ENCODE results near the gene TAF3. TPM values are rescaled to one million over a fixed set of nuclear protein-coding genes. Genes with fewer than 3 reads are reported as not detected.

Gene TAF3
- total RNA-seq, 1 donor from 2014 or later = 4.6 TPM

- no peak for DNase-seq (ENCODE audit: low spot score)
- Mint-ChIP-seq H3K36me3 (peaks cover 3% of the 10 kb centered on the region), H3K4me3 (no peak overlapping the region), H3K27ac (no peak overlapping the region), H3K4me1 (peaks cover 3% of the 10 kb centered on the region), H3K27me3 (ENCODE audit: insufficient read depth, low read depth) (no peaks in the 10 kb centered on the region), H3K9me3 (no peaks in the 10 kb centered on the region)
- no peaks in the 10 kb centered on the region for H3K79me2 ChIP-seq (ENCODE audit: low read depth)
- H3K9ac ChIP-seq = no peak overlapping the region
- no peaks in the 10 kb centered on the region for H3K36me3 ChIP-seq
- H3K27me3 ChIP-seq = no peaks in the 10 kb centered on the region
- H3K4me2 ChIP-seq = no peak overlapping the region
- no peaks in the 10 kb centered on the region for H4K20me1 ChIP-seq (ENCODE audit: low read depth)
- no peaks in the 10 kb centered on the region for H3K9me3 ChIP-seq (ENCODE audit: low read depth)
- TF ChIP-seq EZH2phosphoT487 (IDR thresholded peaks at IDR 0.05) (no peak), EZH2 (IDR thresholded peaks at IDR 0.05) (no peak)
- TF ChIP-seq, protein P1, sequence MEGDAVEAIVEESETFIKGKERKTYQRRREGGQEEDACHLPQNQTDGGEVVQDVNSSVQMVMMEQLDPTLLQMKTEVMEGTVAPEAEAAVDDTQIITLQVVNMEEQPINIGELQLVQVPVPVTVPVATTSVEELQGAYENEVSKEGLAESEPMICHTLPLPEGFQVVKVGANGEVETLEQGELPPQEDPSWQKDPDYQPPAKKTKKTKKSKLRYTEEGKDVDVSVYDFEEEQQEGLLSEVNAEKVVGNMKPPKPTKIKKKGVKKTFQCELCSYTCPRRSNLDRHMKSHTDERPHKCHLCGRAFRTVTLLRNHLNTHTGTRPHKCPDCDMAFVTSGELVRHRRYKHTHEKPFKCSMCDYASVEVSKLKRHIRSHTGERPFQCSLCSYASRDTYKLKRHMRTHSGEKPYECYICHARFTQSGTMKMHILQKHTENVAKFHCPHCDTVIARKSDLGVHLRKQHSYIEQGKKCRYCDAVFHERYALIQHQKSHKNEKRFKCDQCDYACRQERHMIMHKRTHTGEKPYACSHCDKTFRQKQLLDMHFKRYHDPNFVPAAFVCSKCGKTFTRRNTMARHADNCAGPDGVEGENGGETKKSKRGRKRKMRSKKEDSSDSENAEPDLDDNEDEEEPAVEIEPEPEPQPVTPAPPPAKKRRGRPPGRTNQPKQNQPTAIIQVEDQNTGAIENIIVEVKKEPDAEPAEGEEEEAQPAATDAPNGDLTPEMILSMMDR (IDR thresholded peaks at IDR 0.05) = no peak
- H3F3A ChIP-seq (ENCODE audit: low read depth) = no peaks in the 10 kb centered on the region
- H3K27ac ChIP-seq = no peak overlapping the region
- no peak overlapping the region for H2AFZ ChIP-seq (replicated peaks)
- no peak overlapping the region for H3K4me3 ChIP-seq
- no peaks in the 10 kb centered on the region for H3K4me1 ChIP-seq
Measured at GRCh38 chr10:7998831-7999230, 180.5 kb downstream of the TAF3 start.

GRCh38 chr10:8004469-8005000, 186.2 kb downstream of the TAF3 start:
- Histone ChIP-seq H3K27me3 (no peaks in the 10 kb centered on the region), H3K36me3 (peaks cover 3% of the 10 kb centered on the region), H3F3A (ENCODE audit: low read depth) (no peaks in the 10 kb centered on the region), H4K20me1 (ENCODE audit: low read depth) (no peaks in the 10 kb centered on the region), H3K79me2 (ENCODE audit: low read depth) (no peaks in the 10 kb centered on the region), H3K4me3 (no peak overlapping the region), H3K9me3 (ENCODE audit: low read depth) (no peaks in the 10 kb centered on the region), H3K9ac (no peak overlapping the region), H3K4me1 (no peaks in the 10 kb centered on the region), H2AFZ (replicated peaks) (no peak overlapping the region), H3K4me2 (no peak overlapping the region), H3K27ac (no peak overlapping the region)
- DNase-seq (ENCODE audit: low spot score) = no peak
- Mint-ChIP-seq H3K27ac (no peak overlapping the region), H3K9me3 (peaks cover 11% of the 10 kb centered on the region), H3K4me3 (no peak overlapping the region), H3K4me1 (no peaks in the 10 kb centered on the region), H3K36me3 (peaks cover 4% of the 10 kb centered on the region), H3K27me3 (ENCODE audit: insufficient read depth, low read depth) (no peaks in the 10 kb centered on the region)
- TF ChIP-seq EZH2phosphoT487 (IDR thresholded peaks at IDR 0.05) (no peak), EZH2 (IDR thresholded peaks at IDR 0.05) (no peak)
- TF ChIP-seq, protein P1 (IDR thresholded peaks at IDR 0.05) = no peak

DNA sequence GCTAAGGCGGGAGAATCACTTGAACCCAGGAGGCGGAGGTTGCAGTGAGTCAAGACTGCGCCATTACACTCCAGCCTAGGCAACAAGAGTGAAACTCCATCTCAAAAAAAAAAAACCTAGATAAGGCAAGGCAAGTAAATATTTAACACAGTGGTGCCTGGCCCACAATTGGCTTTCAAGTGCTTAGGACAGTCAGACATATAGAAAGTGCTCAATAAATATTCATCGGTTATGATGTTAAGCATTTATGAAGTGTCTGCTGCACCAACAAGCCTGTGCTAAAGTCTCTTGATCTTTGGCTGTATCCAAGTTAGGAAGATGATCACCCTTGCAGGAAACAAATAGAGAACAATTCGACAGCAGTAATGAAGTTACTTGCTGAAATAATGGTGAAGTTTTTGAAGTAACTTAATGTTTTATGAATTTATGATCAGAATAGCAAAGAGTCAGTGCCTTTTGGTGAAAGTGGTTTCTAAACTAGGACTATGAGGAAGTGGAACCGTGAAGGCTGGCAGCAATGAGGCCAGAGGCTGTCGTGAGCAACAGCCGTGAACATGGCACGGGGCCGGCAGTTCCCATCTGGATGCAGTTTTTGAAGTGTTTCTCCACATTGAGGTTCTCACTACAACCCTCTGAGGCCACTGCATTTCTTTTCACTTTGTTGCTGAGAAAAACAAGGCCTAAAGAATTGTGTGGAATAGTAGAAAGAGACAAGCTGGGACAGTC, 188.1 kb downstream of the TAF3 start:
- Histone ChIP-seq H3K27me3 (no peaks in the 10 kb centered on the region), H2AFZ (replicated peaks) (no peak overlapping the region), H3F3A (ENCODE audit: low read depth) (no peaks in the 10 kb centered on the region), H3K79me2 (ENCODE audit: low read depth) (no peaks in the 10 kb centered on the region), H3K36me3 (peaks cover 3% of the 10 kb centered on the region), H3K4me2 (no peak overlapping the region), H4K20me1 (ENCODE audit: low read depth) (no peaks in the 10 kb centered on the region), H3K9me3 (ENCODE audit: low read depth) (no peaks in the 10 kb centered on the region), H3K9ac (no peak overlapping the region), H3K4me3 (no peak overlapping the region), H3K27ac (no peak overlapping the region), H3K4me1 (no peaks in the 10 kb centered on the region)
- Mint-ChIP-seq H3K27me3 (ENCODE audit: insufficient read depth, low read depth) (no peaks in the 10 kb centered on the region), H3K4me3 (no peak overlapping the region), H3K36me3 (peaks cover 7% of the 10 kb centered on the region), H3K27ac (no peak overlapping the region), H3K4me1 (no peaks in the 10 kb centered on the region), H3K9me3 (peaks cover 11% of the 10 kb centered on the region)
- no peak for DNase-seq (ENCODE audit: low spot score)
- TF ChIP-seq EZH2 (IDR thresholded peaks at IDR 0.05) = no peak
- no peak for TF ChIP-seq EZH2phosphoT487 (IDR thresholded peaks at IDR 0.05)
- TF ChIP-seq, protein P1 (IDR thresholded peaks at IDR 0.05) = no peak

Data from neural progenitor cell (in vitro differentiated cells).